Neutrophil (primary cell): ENCODE measurements around the gene GID4.

ENCODE experiments used
- H3K27ac ChIP-seq: fragments of 200-600 bp; sonication (generic); 2 replicates; pipeline ENCODE4 v1.5.1; 2016; ENCODE audit warnings: mild to moderate bottlenecking, moderate library complexity
- H3K27me3 ChIP-seq: fragments of 200-600 bp; sonication (generic); 2 replicates; pipeline ENCODE4 v1.6.0; 2016; ENCODE audit warnings: mild to moderate bottlenecking
- H3K36me3 ChIP-seq: fragments of 200-600 bp; sonication (generic); 2 replicates; pipeline ENCODE4 v1.5.1; 2017
- H3K4me1 ChIP-seq, 2 experiments: fragments of 200-600 bp in 1 of 2; sonication (generic) in 1 of 2; 1 replicate in 1 of 2; 2 replicates in 1 of 2; pipeline versions ENCODE4 v1.5.1 to v1.6.1; 2013 to 2016; ENCODE audit warnings: low read depth in 1 of 2, low read length in 1 of 2, mild to moderate bottlenecking in 1 of 2, moderate library complexity in 1 of 2; ENCODE audit not compliant: control insufficient read depth in 1 of 2, insufficient read depth in 1 of 2
- H3K4me3 ChIP-seq, 2 experiments: fragments of 200-600 bp in 1 of 2; sonication (generic) in 1 of 2; 1 replicate in 1 of 2; 2 replicates in 1 of 2; pipeline ENCODE4 v1.5.1; 2013 to 2016; ENCODE audit warnings: low read depth in 1 of 2, low read length in 1 of 2, mild to moderate bottlenecking in 1 of 2, moderate library complexity in 1 of 2
- H3K9me3 ChIP-seq: fragments of 200-600 bp; sonication (generic); 2 replicates; pipeline ENCODE4 v1.5.1; 2016
- CTCF ChIP-seq: fragments of 200-600 bp; sonication (generic); IDR thresholded peaks from 2 replicates; pipeline ENCODE4 v1.5.1; 2016; ENCODE audit warnings: antibody characterized with exemption

Gene GID4

GRCh38 chr17:18101828-18102227, 62.6 kb downstream of the GID4 start:
- Histone ChIP-seq H3K4me3 (no peak overlapping the region), H3K9me3 (no peaks in the 10 kb centered on the region), H3K27me3 (no peaks in the 10 kb centered on the region), H3K27ac (no peak overlapping the region), H3K4me1 (peaks cover 0 to 3% of the 10 kb centered on the region in 2 experiments), H3K36me3 (peaks cover 86% of the 10 kb centered on the region)
- TF ChIP-seq CTCF, result no peak

- no peak for TF ChIP-seq CTCF
- H3K4me3 ChIP-seq, result no peak overlapping the region
- H3K9me3 ChIP-seq, result no peaks in the 10 kb centered on the region
- no peaks in the 10 kb centered on the region for H3K27me3 ChIP-seq
- H3K4me1 ChIP-seq, result peaks cover 0 to 3% of the 10 kb centered on the region in 2 experiments
- peaks cover 87% of the 10 kb centered on the region for H3K36me3 ChIP-seq
- H3K27ac ChIP-seq, result no peak overlapping the region
These were observed 63.4 kb downstream of the GID4 start for GRCh38 chr17:18102640-18103039.

- Histone ChIP-seq H3K27ac (no peak overlapping the region), H3K36me3 (peaks cover 69% of the 10 kb centered on the region)
These were observed 65.8 kb downstream of the GID4 start for GRCh38 chr17:18105027-18105426.

GRCh38 chr17:18105595-18105994, 66.4 kb downstream of the GID4 start:
- no peaks in the 10 kb centered on the region for H3K9me3 ChIP-seq
- H3K27me3 ChIP-seq, result no peaks in the 10 kb centered on the region
- H3K4me1 ChIP-seq, result peaks cover 0 to 3% of the 10 kb centered on the region in 2 experiments
- no peak overlapping the region for H3K27ac ChIP-seq
- peaks cover 63% of the 10 kb centered on the region for H3K36me3 ChIP-seq
- no peak for TF ChIP-seq CTCF
- no peak overlapping the region for H3K4me3 ChIP-seq

More at GRCh38 chr17:18105027-18105426, 65.8 kb downstream of the GID4 start:
- Histone ChIP-seq H3K4me1 (peaks cover 0 to 3% of the 10 kb centered on the region in 2 experiments), H3K4me3 (no peak overlapping the region), H3K9me3 (no peaks in the 10 kb centered on the region), H3K27me3 (no peaks in the 10 kb centered on the region)
- TF ChIP-seq CTCF, result no peak

GRCh38 chr17:18106211-18106610, 67.0 kb downstream of the GID4 start:
- no peak overlapping the region for H3K4me3 ChIP-seq
- H3K27ac ChIP-seq, result no peak overlapping the region
- peaks cover 58% of the 10 kb centered on the region for H3K36me3 ChIP-seq
- TF ChIP-seq CTCF, result no peak
- H3K27me3 ChIP-seq, result no peaks in the 10 kb centered on the region
- H3K9me3 ChIP-seq, result no peaks in the 10 kb centered on the region
- peaks cover 0 to 3% of the 10 kb centered on the region in 2 experiments for H3K4me1 ChIP-seq
